ENCODE results near the gene A2M. TPM values are rescaled to one million over a fixed set of nuclear protein-coding genes. Genes with fewer than 3 reads are reported as not detected.

The A2M gene
- total and polyA plus RNA-seq, 2 of the 8 experiments (the other 6 are each of a cell fraction or from before 2014, with no cell fraction given): 0.15 TPM; not detected in 1

DNA sequence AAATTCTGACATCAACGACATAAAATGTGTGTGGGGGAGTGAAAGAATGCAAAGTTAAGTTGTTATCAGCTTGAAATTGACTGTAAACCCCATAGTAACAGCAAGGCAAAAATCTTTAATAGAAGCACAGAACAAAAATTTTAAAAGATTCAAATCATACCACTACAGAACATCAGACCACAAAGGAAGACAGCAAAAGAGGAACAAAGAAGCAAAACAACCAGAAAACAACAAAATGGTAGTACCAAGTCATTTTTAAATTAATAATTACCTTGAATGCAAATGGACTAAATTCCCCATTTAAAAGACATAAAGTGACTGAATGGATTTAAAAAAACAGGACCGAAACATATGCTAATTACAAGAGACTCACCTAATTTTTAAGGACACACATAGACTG is 31.3 kb downstream of the A2M start:
- FAIRE-seq (no peak), DNase-seq (ENCODE audit: low read depth in 1 of 2, low spot score in 2 of 2) (no peak)
- H3K23ac ChIP-seq (ENCODE audit: insufficient read length): no peak overlapping the region
- no peak overlapping the region for H2BK20ac ChIP-seq (ENCODE audit: low read length)
- ChIA-PET POLR2A (ENCODE audit: partially characterized antibody) (no interaction called here), CTCF (ENCODE audit: partially characterized antibody) (interaction anchor here (0.6 to 0.7 kb wide), 2 partner anchors 34 to 624 kb away, joined by 3 to 4 read pairs; no protein-coding TSS in a partner anchor)
- H3K23me2 ChIP-seq (ENCODE audit: low read depth, low read length): no peaks in the 10 kb centered on the region
- H4K20me1 ChIP-seq (replicated peaks in 1 of 2; ENCODE audit: control insufficient read depth in 1 of 2, insufficient read depth in 2 of 2, low read length in 2 of 2): no peaks in the 10 kb centered on the region
- H3K4me3 ChIP-seq (ENCODE audit: extremely low read depth in 1 of 4, insufficient read depth in 2 of 4, low read depth in 3 of 4, low read length in 4 of 4): no peak overlapping the region
- H2AFZ ChIP-seq (ENCODE audit: low read length): no peak overlapping the region
- H4K8ac ChIP-seq (ENCODE audit: extremely low read depth, insufficient read depth, low read length): no peak overlapping the region
- no peak overlapping the region for H3K4me2 ChIP-seq (ENCODE audit: insufficient read depth in 1 of 2, low read depth in 2 of 2, low read length in 2 of 2)
- no peak overlapping the region for H4K91ac ChIP-seq (replicated peaks; ENCODE audit: insufficient read length, low read length)
- H2BK15ac ChIP-seq (ENCODE audit: low read length): no peak overlapping the region
- no peak overlapping the region for H2BK5ac ChIP-seq (ENCODE audit: low read depth, low read length)
- no peak overlapping the region for H3K56ac ChIP-seq (replicated peaks; ENCODE audit: insufficient read length, low read depth, low read length)
- H3K4me1 ChIP-seq (replicated peaks in 1 of 4; ENCODE audit: control insufficient read depth in 3 of 4, insufficient read depth in 4 of 4, low read length in 3 of 4): no peaks in the 10 kb centered on the region
- no peak overlapping the region for H2BK12ac ChIP-seq (ENCODE audit: low read depth, low read length)
- no peak overlapping the region for H3K14ac ChIP-seq (ENCODE audit: insufficient read length)
- H3K27ac ChIP-seq (ENCODE audit: low read depth, low read length): no peak overlapping the region
- TF ChIP-seq, protein P1, sequence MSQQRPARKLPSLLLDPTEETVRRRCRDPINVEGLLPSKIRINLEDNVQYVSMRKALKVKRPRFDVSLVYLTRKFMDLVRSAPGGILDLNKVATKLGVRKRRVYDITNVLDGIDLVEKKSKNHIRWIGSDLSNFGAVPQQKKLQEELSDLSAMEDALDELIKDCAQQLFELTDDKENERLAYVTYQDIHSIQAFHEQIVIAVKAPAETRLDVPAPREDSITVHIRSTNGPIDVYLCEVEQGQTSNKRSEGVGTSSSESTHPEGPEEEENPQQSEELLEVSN (IDR thresholded peaks at IDR 0.05): no peak
- no peak for TF ChIP-seq TBP (IDR thresholded peaks at IDR 0.05; ENCODE audit: low read depth, low read length)
- no peak for TF ChIP-seq JUN (IDR thresholded peaks at IDR 0.05; ENCODE audit: low read depth, low read length)
- no peak for TF ChIP-seq SIN3A (conservative IDR thresholded peaks at IDR 0.05 in 1 of 2, IDR thresholded peaks at IDR 0.05 in 1 of 2; ENCODE audit: low read depth in 1 of 2, low read length in 2 of 2)
- no peak for TF ChIP-seq SUZ12 (IDR thresholded peaks at IDR 0.05; ENCODE audit: low read length)
- no peak for TF ChIP-seq FOSL1 (IDR thresholded peaks at IDR 0.05; ENCODE audit: insufficient read depth, low read depth, low read length)
- no peak for TF ChIP-seq TAF1 (IDR thresholded peaks at IDR 0.05; ENCODE audit: low read depth, low read length)
- TF ChIP-seq EGR1 (IDR thresholded peaks at IDR 0.05; ENCODE audit: borderline replicate concordance, low read depth, low read length): no peak
- TF ChIP-seq HDAC6 (IDR thresholded peaks at IDR 0.05; ENCODE audit: low read depth, low read length): no peak
- no peak for TF ChIP-seq PHF8 (conservative IDR thresholded peaks at IDR 0.05; ENCODE audit: low read depth, low read length)
- no peak for TF ChIP-seq BRCA1 (IDR thresholded peaks at IDR 0.05; ENCODE audit: low read depth, low read length)
- no peak for TF ChIP-seq YY1 (IDR thresholded peaks at IDR 0.05; ENCODE audit: low read depth, low read length)
- no peak for TF ChIP-seq KDM4A (IDR thresholded peaks at IDR 0.05; ENCODE audit: low read depth, low read length, severe bottlenecking)
- TF ChIP-seq CHD1 (IDR thresholded peaks at IDR 0.05; ENCODE audit: low read depth, low read length): no peak
- peaks cover 0 to 1% (median 0%) of the 10 kb centered on the region in 4 experiments; a peak in 1 of 7 replicates for H3K27me3 ChIP-seq (replicated peaks in 1 of 4; ENCODE audit: control insufficient read depth in 3 of 4, extremely low read depth in 1 of 4, insufficient read depth in 3 of 4, low read length in 3 of 4)
- H3K4ac ChIP-seq (replicated peaks; ENCODE audit: insufficient read length, low read depth, low read length): no peak overlapping the region
- no peak overlapping the region for H2AK5ac ChIP-seq (ENCODE audit: low read depth, low read length)
- no peaks in the 10 kb centered on the region for H3K36me3 ChIP-seq (ENCODE audit: control insufficient read depth in 2 of 4, insufficient read depth in 4 of 4, low read length in 3 of 4)
- H2BK120ac ChIP-seq (replicated peaks; ENCODE audit: low read depth, low read length): no peak overlapping the region
- H3K18ac ChIP-seq (ENCODE audit: extremely low read depth, low read length): no peak overlapping the region
- no peak overlapping the region for H4K5ac ChIP-seq (ENCODE audit: insufficient read length, low read depth, low read length)
- no peaks in the 10 kb centered on the region for H3K79me1 ChIP-seq (ENCODE audit: low read depth, low read length)
- no peak overlapping the region for H3K9ac ChIP-seq (replicated peaks in 1 of 4; ENCODE audit: extremely low read depth in 1 of 4, low read depth in 3 of 4, low read length in 3 of 4)
- no peaks in the 10 kb centered on the region; a peak in 1 of 4 replicates for H3K9me3 ChIP-seq (ENCODE audit: insufficient read depth in 2 of 2, low read depth in 1 of 2, low read length in 1 of 2)
- WGBS, 2 experiments (ENCODE audit: extremely low coverage in 1 of 2, insufficient coverage in 1 of 2, insufficient read length in 1 of 2, insufficient replicate concordance in 2 of 2, low coverage in 1 of 2, low lambda C conversion rate in 2 of 2, missing lambda C conversion rate in 1 of 2): 83% methylated on average over 2 of the region's 2 CpGs; no CpG with 5 or more reads in 1 of the 2 experiments
- no peaks in the 10 kb centered on the region for H3K79me2 ChIP-seq (ENCODE audit: control insufficient read depth in 1 of 2, insufficient read depth in 2 of 2, low read length in 2 of 2)

Measured in H1 (cell line).